Endodermal cell (in vitro differentiated cells): ENCODE results near the gene TTC24. TPM values are rescaled to one million over a fixed set of nuclear protein-coding genes. Genes with fewer than 3 reads are reported as not detected.

ENCODE experiments used
- DNase-seq: peaks from one replicate; pipeline ENCODE4 v3.0.0-alpha.2; 2017
- H3K27ac ChIP-seq: 2 replicates; pipeline ENCODE4 v1.5.1; 2013; ENCODE audit warnings: mild to moderate bottlenecking, low read depth, low read length, moderate library complexity
- H3K27me3 ChIP-seq: 2 replicates; pipeline ENCODE4 v1.6.1; 2013; ENCODE audit warnings: mild to moderate bottlenecking, low read length, moderate library complexity; ENCODE audit not compliant: insufficient read depth, control insufficient read depth, poor library complexity, severe bottlenecking
- H3K36me3 ChIP-seq: 2 replicates; pipeline ENCODE4 v1.7.0; 2013; ENCODE audit warnings: mild to moderate bottlenecking, low read length, moderate library complexity; ENCODE audit not compliant: control insufficient read depth, insufficient read depth
- H3K4me1 ChIP-seq: one replicate; pipeline ENCODE4 v1.7.0; 2013; ENCODE audit warnings: low read length; ENCODE audit not compliant: control insufficient read depth, insufficient read depth
- H3K4me3 ChIP-seq: 2 replicates; pipeline ENCODE4 v1.5.1; 2013; ENCODE audit warnings: mild to moderate bottlenecking, low read length, moderate library complexity
- H3K9ac ChIP-seq: 2 replicates; pipeline ENCODE4 v1.6.1; 2013; ENCODE audit warnings: mild to moderate bottlenecking, low read length, moderate library complexity; ENCODE audit not compliant: poor library complexity, severe bottlenecking; ENCODE audit errors: extremely low read depth
- H3K9me3 ChIP-seq: 2 replicates; pipeline ENCODE4 v1.6.1; 2013; ENCODE audit warnings: mild to moderate bottlenecking, low read length, moderate library complexity; ENCODE audit not compliant: control insufficient read depth
- H3K27ac Mint-ChIP-seq: 2 replicates; pipeline ENCODE4 v1.8.0; 2020; ENCODE audit warnings: mixed read lengths
- H3K27me3 Mint-ChIP-seq: 2 replicates; pipeline ENCODE4 v1.8.0; 2021; ENCODE audit warnings: mild to moderate bottlenecking, mixed read lengths; ENCODE audit not compliant: insufficient read depth
- H3K36me3 Mint-ChIP-seq: 2 replicates; pipeline ENCODE4 v1.8.0; 2020; ENCODE audit warnings: low read depth, mixed read lengths
- H3K4me1 Mint-ChIP-seq: 2 replicates; pipeline ENCODE4 v1.8.0; 2020; ENCODE audit warnings: mixed read lengths
- H3K4me3 Mint-ChIP-seq: 2 replicates; pipeline ENCODE4 v1.8.0; 2020; ENCODE audit warnings: mild to moderate bottlenecking, moderate library complexity, mixed read lengths
- H3K9me3 Mint-ChIP-seq: 2 replicates; pipeline ENCODE4 v1.8.0; 2020; ENCODE audit warnings: mild to moderate bottlenecking, mixed read lengths
- WGBS, 2 experiments: methylation state at CpG; one replicate each; pipeline versions ENCODE4 v1.1.5 to v1.1.7; 2013; ENCODE audit warnings: missing lambda C conversion rate in 2 of 2, mixed read lengths in 1 of 2; ENCODE audit not compliant: insufficient coverage in 1 of 2, insufficient read length in 1 of 2; 5-methylcytosine and 5-hydroxymethylcytosine counted together
- total RNA-seq, 2 donors: library from RNA; stranded (reverse); fragmentation: NEBNext Ultra II Directional in 1 of 2; extraction: Animal tissue kit (Norgen Biotek cat#: 25700) in 1 of 2; gene quantifications; 2 replicates in 1 of 2; 3 replicates in 1 of 2; pipeline ENCODE4 v1.2.1, GENCODE V29; 2021
- TF ChIP-seq, protein P1 (sequence below): fragments of 200-600 bp; sonication (generic); conservative IDR thresholded peaks from 2 replicates; pipeline ENCODE4 v1.5.0; 2021; ENCODE audit warnings: antibody characterized with exemption, mild to moderate bottlenecking

TTC24 gene
- total RNA-seq, 2 donors from 2014 or later = not detected

- peaks cover 25% of the 10 kb centered on the region for H3K36me3 Mint-ChIP-seq
- Histone ChIP-seq H3K9ac (no peak overlapping the region), H3K9me3 (no peaks in the 10 kb centered on the region)
These were observed 24.6 kb upstream of the TTC24 start for GRCh38 chr1:156554971-156555370.

GRCh38 chr1:156555715-156556114 is 23.8 kb upstream of the TTC24 start:
- H3K27ac Mint-ChIP-seq = no peak overlapping the region

More at GRCh38 chr1:156554971-156555370, 24.6 kb upstream of the TTC24 start:
- no peaks in the 10 kb centered on the region for H3K27me3 ChIP-seq
- peaks cover 6% of the 10 kb centered on the region for H3K4me1 ChIP-seq
- 84 to 87% methylated on average over 8 of the region's 8 CpGs for WGBS, 2 experiments
- peaks cover 8% of the 10 kb centered on the region for H3K4me1 Mint-ChIP-seq
- no peak overlapping the region for H3K4me3 Mint-ChIP-seq
- no peaks in the 10 kb centered on the region for H3K9me3 Mint-ChIP-seq
- no peaks in the 10 kb centered on the region for H3K27me3 Mint-ChIP-seq
- no peak overlapping the region for H3K4me3 ChIP-seq
- H3K27ac ChIP-seq = no peak overlapping the region
- TF ChIP-seq, protein P1, sequence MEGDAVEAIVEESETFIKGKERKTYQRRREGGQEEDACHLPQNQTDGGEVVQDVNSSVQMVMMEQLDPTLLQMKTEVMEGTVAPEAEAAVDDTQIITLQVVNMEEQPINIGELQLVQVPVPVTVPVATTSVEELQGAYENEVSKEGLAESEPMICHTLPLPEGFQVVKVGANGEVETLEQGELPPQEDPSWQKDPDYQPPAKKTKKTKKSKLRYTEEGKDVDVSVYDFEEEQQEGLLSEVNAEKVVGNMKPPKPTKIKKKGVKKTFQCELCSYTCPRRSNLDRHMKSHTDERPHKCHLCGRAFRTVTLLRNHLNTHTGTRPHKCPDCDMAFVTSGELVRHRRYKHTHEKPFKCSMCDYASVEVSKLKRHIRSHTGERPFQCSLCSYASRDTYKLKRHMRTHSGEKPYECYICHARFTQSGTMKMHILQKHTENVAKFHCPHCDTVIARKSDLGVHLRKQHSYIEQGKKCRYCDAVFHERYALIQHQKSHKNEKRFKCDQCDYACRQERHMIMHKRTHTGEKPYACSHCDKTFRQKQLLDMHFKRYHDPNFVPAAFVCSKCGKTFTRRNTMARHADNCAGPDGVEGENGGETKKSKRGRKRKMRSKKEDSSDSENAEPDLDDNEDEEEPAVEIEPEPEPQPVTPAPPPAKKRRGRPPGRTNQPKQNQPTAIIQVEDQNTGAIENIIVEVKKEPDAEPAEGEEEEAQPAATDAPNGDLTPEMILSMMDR = no peak
- H3K27ac Mint-ChIP-seq = no peak overlapping the region
- no peak for DNase-seq
- peaks cover 60% of the 10 kb centered on the region for H3K36me3 ChIP-seq

DNA sequence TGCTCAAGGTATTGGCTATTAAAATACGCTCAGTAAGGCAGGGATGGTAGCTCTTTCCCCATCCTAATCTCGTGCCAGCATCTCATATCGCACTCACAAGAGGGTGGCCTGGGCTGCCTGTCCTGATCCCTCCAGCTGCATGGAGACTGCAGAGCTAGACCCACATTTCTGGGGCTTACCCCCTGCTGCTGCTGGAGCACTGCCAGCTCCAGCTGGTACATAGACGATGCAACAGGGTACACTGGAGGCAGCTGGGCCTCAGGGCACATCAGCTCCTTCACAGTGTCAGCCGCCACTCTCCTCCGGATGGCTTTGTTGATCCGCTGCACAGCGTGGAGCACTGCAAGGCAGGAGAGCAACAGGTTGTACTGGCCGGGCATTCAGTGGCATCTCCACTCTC is 23.2 kb upstream of the TTC24 start:
- peaks cover 11% of the 10 kb centered on the region for H3K4me1 Mint-ChIP-seq
- H3K27ac ChIP-seq = no peak overlapping the region
- H3K27me3 Mint-ChIP-seq = no peaks in the 10 kb centered on the region
- H3K4me1 ChIP-seq = peaks cover 10% of the 10 kb centered on the region
- H3K36me3 Mint-ChIP-seq = peaks cover 24% of the 10 kb centered on the region
- TF ChIP-seq, protein P1 = no peak
- H3K4me3 Mint-ChIP-seq = no peak overlapping the region
- no peaks in the 10 kb centered on the region for H3K9me3 Mint-ChIP-seq
- H3K27ac Mint-ChIP-seq = no peak overlapping the region
- no peaks in the 10 kb centered on the region for H3K27me3 ChIP-seq
- no peak overlapping the region for H3K4me3 ChIP-seq
- DNase-seq = no peak
- peaks cover 53% of the 10 kb centered on the region for H3K36me3 ChIP-seq
- 80 to 85% methylated on average over 7 to 9 of the region's 9 CpGs for WGBS, 2 experiments
- no peaks in the 10 kb centered on the region for H3K9me3 ChIP-seq
- H3K9ac ChIP-seq = no peak overlapping the region

More at GRCh38 chr1:156555715-156556114, 23.8 kb upstream of the TTC24 start:
- WGBS, 2 experiments = 64 to 70% methylated on average over 2 of the region's 2 CpGs
- Mint-ChIP-seq H3K9me3 (no peaks in the 10 kb centered on the region), H3K4me3 (no peak overlapping the region), H3K36me3 (peaks cover 24% of the 10 kb centered on the region), H3K27me3 (no peaks in the 10 kb centered on the region), H3K4me1 (peaks cover 9% of the 10 kb centered on the region)
- Histone ChIP-seq H3K36me3 (peaks cover 55% of the 10 kb centered on the region), H3K27me3 (no peaks in the 10 kb centered on the region), H3K4me1 (peaks cover 8% of the 10 kb centered on the region), H3K4me3 (no peak overlapping the region), H3K27ac (no peak overlapping the region), H3K9me3 (no peaks in the 10 kb centered on the region), H3K9ac (no peak overlapping the region)
- DNase-seq = no peak
- TF ChIP-seq, protein P1 = no peak
